Ishikawa (cell line): ENCODE results near the gene KRT31.

ENCODE experiments used
- CEBPB ChIP-seq: IDR thresholded peaks from 2 replicates; pipeline ENCODE4 v1.6.1; 2012
- CREB1 ChIP-seq: IDR thresholded peaks from 2 replicates; pipeline ENCODE4 v1.6.1; 2012; ENCODE audit warnings: low read depth
- EGR1 ChIP-seq: IDR thresholded peaks from 2 replicates; pipeline ENCODE4 v1.6.1; 2012
- EP300 ChIP-seq: IDR thresholded peaks from 2 replicates; pipeline ENCODE4 v1.6.1; 2012; ENCODE audit warnings: borderline replicate concordance
- FOXM1 ChIP-seq: IDR thresholded peaks from 2 replicates; pipeline ENCODE4 v1.6.1; 2012; ENCODE audit warnings: low read depth, borderline replicate concordance
- NFIC ChIP-seq: IDR thresholded peaks from 2 replicates; pipeline ENCODE4 v1.6.1; 2012
- RAD21 ChIP-seq: IDR thresholded peaks from 2 replicates; pipeline ENCODE4 v1.6.1; 2012; ENCODE audit warnings: low read depth
- TAF1 ChIP-seq: IDR thresholded peaks from 2 replicates; pipeline ENCODE4 v1.6.1; 2012; ENCODE audit warnings: low read depth, mild to moderate bottlenecking
- TCF12 ChIP-seq: IDR thresholded peaks from 2 replicates; pipeline ENCODE4 v1.6.1; 2012; ENCODE audit warnings: low read depth
- TEAD4 ChIP-seq: IDR thresholded peaks from 2 replicates; pipeline ENCODE4 v1.6.1; 2012
- YY1 ChIP-seq: IDR thresholded peaks from 2 replicates; pipeline ENCODE4 v1.6.1; 2012; ENCODE audit warnings: low read depth
- ZBTB7A ChIP-seq: IDR thresholded peaks from 2 replicates; pipeline ENCODE4 v1.6.1; 2012; ENCODE audit warnings: low read depth
- TF ChIP-seq, protein P1 (sequence below): IDR thresholded peaks from 2 replicates; pipeline ENCODE4 v1.6.1; 2012
- TF ChIP-seq, protein P2 (sequence below): IDR thresholded peaks from 2 replicates; pipeline ENCODE4 v1.6.1; 2012; ENCODE audit warnings: low read depth, mild to moderate bottlenecking
- TF ChIP-seq, protein P3 (sequence below): IDR thresholded peaks from 2 replicates; pipeline ENCODE4 v1.6.1; 2012

The KRT31 gene

DNA sequence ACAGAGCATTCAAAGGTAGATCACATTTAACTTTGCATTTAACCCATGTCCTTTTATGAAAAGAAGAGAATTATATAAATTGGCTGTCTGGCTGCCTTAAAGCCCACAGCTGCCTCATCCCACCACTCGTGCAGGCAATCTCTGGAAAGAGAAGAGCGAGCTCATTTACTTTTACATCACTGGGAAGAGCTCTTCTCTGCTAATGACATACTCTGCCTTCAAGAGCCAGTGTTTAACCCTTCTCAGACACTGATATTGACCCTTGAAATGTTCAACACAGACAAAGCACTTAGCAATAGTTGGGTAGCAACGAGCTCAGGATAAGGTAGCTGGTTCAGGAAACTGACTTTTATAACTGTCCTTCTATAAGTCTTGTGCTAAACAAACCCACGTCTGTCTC is 36.6 kb upstream of the KRT31 start:
- TF ChIP-seq FOXM1 (no peak), CEBPB (no peak), ZBTB7A (no peak), NFIC (no peak), CREB1 (no peak), TEAD4 (no peak)
- TF ChIP-seq, protein P1, sequence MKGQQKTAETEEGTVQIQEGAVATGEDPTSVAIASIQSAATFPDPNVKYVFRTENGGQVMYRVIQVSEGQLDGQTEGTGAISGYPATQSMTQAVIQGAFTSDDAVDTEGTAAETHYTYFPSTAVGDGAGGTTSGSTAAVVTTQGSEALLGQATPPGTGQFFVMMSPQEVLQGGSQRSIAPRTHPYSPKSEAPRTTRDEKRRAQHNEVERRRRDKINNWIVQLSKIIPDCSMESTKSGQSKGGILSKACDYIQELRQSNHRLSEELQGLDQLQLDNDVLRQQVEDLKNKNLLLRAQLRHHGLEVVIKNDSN = no peak
- TF ChIP-seq, protein P2, sequence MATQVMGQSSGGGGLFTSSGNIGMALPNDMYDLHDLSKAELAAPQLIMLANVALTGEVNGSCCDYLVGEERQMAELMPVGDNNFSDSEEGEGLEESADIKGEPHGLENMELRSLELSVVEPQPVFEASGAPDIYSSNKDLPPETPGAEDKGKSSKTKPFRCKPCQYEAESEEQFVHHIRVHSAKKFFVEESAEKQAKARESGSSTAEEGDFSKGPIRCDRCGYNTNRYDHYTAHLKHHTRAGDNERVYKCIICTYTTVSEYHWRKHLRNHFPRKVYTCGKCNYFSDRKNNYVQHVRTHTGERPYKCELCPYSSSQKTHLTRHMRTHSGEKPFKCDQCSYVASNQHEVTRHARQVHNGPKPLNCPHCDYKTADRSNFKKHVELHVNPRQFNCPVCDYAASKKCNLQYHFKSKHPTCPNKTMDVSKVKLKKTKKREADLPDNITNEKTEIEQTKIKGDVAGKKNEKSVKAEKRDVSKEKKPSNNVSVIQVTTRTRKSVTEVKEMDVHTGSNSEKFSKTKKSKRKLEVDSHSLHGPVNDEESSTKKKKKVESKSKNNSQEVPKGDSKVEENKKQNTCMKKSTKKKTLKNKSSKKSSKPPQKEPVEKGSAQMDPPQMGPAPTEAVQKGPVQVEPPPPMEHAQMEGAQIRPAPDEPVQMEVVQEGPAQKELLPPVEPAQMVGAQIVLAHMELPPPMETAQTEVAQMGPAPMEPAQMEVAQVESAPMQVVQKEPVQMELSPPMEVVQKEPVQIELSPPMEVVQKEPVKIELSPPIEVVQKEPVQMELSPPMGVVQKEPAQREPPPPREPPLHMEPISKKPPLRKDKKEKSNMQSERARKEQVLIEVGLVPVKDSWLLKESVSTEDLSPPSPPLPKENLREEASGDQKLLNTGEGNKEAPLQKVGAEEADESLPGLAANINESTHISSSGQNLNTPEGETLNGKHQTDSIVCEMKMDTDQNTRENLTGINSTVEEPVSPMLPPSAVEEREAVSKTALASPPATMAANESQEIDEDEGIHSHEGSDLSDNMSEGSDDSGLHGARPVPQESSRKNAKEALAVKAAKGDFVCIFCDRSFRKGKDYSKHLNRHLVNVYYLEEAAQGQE = no peak

DNA sequence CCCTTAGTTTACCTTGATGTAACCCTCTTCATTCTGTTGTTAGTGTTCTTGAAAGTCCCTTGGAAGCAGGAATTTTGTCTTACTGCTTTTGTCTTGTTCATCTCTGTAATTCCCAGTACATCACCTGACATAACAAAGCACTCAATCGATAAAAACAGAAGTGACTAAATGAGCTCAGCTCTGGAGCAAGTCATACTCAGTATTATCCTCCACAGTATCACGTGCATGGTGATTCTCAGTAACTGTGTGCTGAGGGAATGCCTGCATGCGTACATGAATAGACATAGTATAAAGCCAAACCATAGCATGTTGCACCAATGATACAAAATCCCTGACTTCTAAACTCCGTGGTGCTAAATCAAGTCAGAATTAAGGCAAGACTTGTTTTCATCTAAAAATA is 36.2 kb upstream of the KRT31 start:
- TF ChIP-seq NFIC = no peak
- no peak for TF ChIP-seq FOXM1
- no peak for TF ChIP-seq ZBTB7A
- no peak for TF ChIP-seq CEBPB
- TF ChIP-seq, protein P2 = no peak
- TF ChIP-seq RAD21 = no peak
- TF ChIP-seq TAF1 = no peak
- TF ChIP-seq, protein P3, sequence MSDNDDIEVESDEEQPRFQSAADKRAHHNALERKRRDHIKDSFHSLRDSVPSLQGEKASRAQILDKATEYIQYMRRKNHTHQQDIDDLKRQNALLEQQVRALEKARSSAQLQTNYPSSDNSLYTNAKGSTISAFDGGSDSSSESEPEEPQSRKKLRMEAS = no peak
- TF ChIP-seq, protein P1 = no peak
- no peak for TF ChIP-seq CREB1
- no peak for TF ChIP-seq TCF12

DNA sequence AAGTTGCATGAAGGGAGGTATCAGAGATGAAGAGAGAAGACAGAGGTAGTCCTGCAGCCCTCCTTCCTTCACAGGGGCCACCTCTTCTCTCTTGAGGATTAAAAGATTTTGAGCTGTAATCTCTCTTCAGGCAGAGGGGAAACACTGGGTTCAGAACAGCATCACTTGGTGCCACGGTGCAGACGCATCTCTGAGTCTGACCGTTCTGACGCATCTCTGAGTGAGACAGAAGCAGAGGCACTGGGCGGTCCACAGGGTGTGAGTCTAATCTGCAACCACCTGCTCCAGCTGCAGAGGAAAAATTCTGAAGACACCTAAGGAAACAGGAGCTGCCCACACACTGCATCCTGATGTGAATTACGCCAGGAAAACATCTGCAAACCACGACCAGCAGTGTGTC is 32.3 kb upstream of the KRT31 start:
- no peak for TF ChIP-seq CREB1
- TF ChIP-seq EP300 = no peak
- no peak for TF ChIP-seq TAF1

DNA sequence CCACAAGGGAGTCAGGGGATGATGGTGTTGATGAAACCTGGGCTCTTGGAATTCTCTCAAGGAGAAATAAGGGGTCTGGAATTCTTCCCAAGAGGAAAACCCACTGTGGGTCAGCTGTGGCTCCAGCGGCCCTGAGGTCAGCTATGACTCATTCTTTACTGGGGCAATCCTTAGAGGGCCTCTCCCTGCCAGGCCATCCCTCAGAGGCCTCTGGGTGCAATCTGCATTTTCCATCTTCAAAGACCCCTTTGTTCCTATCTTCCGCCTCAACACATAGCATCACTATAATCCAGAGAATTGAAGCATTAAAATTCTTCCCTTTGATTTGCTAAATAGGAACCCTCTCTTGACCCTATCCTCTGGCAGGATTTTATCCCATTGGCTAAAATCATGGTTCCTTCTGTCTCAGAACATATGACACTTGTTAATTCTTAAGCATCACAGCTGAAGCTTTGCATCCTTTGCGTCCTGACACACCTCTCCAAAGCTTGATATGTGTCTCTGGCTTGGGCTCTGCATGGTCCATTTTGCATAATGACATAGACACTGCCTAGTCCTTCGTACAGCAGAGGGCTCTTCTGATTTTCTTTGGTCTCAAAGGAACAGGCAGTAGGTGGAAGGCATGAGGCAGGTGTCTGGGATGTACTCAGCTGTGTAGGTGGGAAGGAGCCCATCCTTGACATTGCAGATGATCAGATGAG is 31.3 kb upstream of the KRT31 start:
- TF ChIP-seq ZBTB7A = no peak

DNA sequence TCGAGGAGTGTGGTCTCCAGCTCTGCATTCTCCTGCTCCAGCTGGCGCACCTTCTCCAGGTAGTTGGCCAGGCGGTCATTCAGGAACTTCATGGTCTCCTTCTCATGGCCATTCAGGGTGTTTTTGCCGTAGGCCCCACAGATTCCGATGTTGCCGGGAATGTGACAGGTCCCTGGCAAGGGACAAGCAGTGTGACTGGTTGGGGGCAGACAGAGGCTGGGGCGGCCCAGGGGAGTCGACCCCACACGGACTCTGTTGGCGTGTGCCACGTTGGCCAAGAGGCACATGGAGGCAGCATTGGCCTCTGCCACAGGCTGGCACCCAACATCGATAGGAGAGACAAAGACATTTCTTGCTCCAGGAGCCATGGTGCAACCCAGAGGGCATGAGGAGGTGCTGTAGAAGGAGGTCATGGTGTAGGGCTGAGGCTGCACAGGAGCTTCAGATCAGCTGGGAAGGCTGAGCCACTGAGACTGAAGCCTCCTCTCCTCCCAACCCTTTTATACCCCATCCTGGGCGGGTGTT is 26.8 kb upstream of the KRT31 start, which contains the start of gene KRT37:
KRT37 (minus strand) TSS at position 475 of the 525 bp plus-strand sequence; CDS start at position 413, 62 bp downstream.
- TF ChIP-seq CEBPB = no peak
- TF ChIP-seq, protein P2 = no peak
- TF ChIP-seq EP300 = no peak
- TF ChIP-seq CREB1 = no peak
- TF ChIP-seq RAD21 = no peak
- TF ChIP-seq FOXM1 = no peak
- TF ChIP-seq YY1 = no peak
- TF ChIP-seq, protein P3 = no peak
- TF ChIP-seq TAF1 = no peak
- TF ChIP-seq EGR1 = no peak
- no peak for TF ChIP-seq NFIC
